ENCODE measurements around the gene GRIK3. TPM values are rescaled to one million over a fixed set of nuclear protein-coding genes. Genes with fewer than 3 reads are reported as not detected.

The GRIK3 gene
- total RNA-seq, 2 donors from 2014 or later, result not detected

- no peak overlapping the region for H3K4me3 Mint-ChIP-seq
- no peaks in the 10 kb centered on the region for H3K9me3 Mint-ChIP-seq
- no peak for DNase-seq (ENCODE audit: low spot score)
- no peak overlapping the region for H3K27ac Mint-ChIP-seq
- no peak for ATAC-seq
- peaks cover 9 to 13% of the 10 kb centered on the region in 2 donors for H3K27me3 Mint-ChIP-seq
- H3K4me1 Mint-ChIP-seq (ENCODE audit: low read depth in 2 of 2), result no peaks in the 10 kb centered on the region
- no peaks in the 10 kb centered on the region for H3K36me3 Mint-ChIP-seq
These were observed 42.8 kb downstream of the GRIK3 start for GRCh38 chr1:36991551-36991950.

- no peak overlapping the region for H3K27ac Mint-ChIP-seq
- H3K4me3 Mint-ChIP-seq, result no peak overlapping the region
- H3K9me3 Mint-ChIP-seq, result no peaks in the 10 kb centered on the region
- ATAC-seq (no peak), DNase-seq (ENCODE audit: low spot score) (no peak)
- no peaks in the 10 kb centered on the region for H3K4me1 Mint-ChIP-seq (ENCODE audit: low read depth in 2 of 2)
- no peaks in the 10 kb centered on the region for H3K36me3 Mint-ChIP-seq
- H3K27me3 Mint-ChIP-seq, result peaks cover 9 to 16% of the 10 kb centered on the region in 2 donors
These were observed 43.4 kb downstream of the GRIK3 start for GRCh38 chr1:36990928-36991327.

DNA sequence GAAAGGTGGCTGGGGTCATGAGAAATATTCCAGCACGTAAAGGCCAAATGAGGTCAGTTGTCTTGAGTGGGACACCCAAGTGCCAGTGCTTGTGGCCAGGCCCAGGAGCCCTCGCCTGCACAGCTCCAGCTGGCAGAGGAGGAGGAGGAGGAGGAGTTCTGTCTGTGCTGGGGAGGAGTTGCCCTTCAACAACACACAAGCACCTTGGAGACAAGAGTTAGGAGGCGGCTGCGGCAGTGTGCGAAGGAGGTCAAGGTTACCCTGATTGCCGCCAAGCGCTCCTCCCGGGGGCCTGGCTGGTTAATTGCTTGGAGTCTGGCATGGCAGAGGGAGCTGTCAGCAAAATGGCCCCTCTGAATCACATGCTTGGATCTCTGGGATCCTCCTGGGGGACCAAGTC, 45.1 kb downstream of the GRIK3 start:
- Mint-ChIP-seq H3K9me3 (no peaks in the 10 kb centered on the region), H3K27me3 (peaks cover 11 to 16% of the 10 kb centered on the region in 2 donors), H3K4me3 (no peak overlapping the region), H3K27ac (no peak overlapping the region), H3K4me1 (ENCODE audit: low read depth in 2 of 2) (no peaks in the 10 kb centered on the region), H3K36me3 (no peaks in the 10 kb centered on the region)
- ATAC-seq (no peak), DNase-seq (ENCODE audit: low spot score) (no peak)

GRCh38 chr1:36988741-36989193, 45.5 kb downstream of the GRIK3 start:
- Mint-ChIP-seq H3K36me3 (no peaks in the 10 kb centered on the region), H3K9me3 (no peaks in the 10 kb centered on the region), H3K27me3 (peaks cover 16% of the 10 kb centered on the region in 2 donors), H3K4me1 (ENCODE audit: low read depth in 2 of 2) (no peaks in the 10 kb centered on the region), H3K27ac (no peak overlapping the region), H3K4me3 (no peak overlapping the region)
- DNase-seq (ENCODE audit: low spot score) (no peak), ATAC-seq (no peak)

- DNase-seq (ENCODE audit: low spot score) (no peak), ATAC-seq (no peak)
- H3K9me3 Mint-ChIP-seq, result no peaks in the 10 kb centered on the region
- no peak overlapping the region for H3K27ac Mint-ChIP-seq
- H3K27me3 Mint-ChIP-seq, result peaks cover 17% of the 10 kb centered on the region in 2 donors
- no peaks in the 10 kb centered on the region for H3K36me3 Mint-ChIP-seq
- no peaks in the 10 kb centered on the region for H3K4me1 Mint-ChIP-seq (ENCODE audit: low read depth in 2 of 2)
- no peak overlapping the region for H3K4me3 Mint-ChIP-seq
These were observed 46.0 kb downstream of the GRIK3 start for GRCh38 chr1:36988321-36988720.

- no peak overlapping the region for H3K4me3 Mint-ChIP-seq
- peaks cover 11 to 19% of the 10 kb centered on the region in 2 donors for H3K27me3 Mint-ChIP-seq
- ATAC-seq (no peak), DNase-seq (ENCODE audit: low spot score) (no peak)
- H3K4me1 Mint-ChIP-seq (ENCODE audit: low read depth in 2 of 2), result no peaks in the 10 kb centered on the region
- no peak overlapping the region for H3K27ac Mint-ChIP-seq
- H3K9me3 Mint-ChIP-seq, result no peaks in the 10 kb centered on the region
- H3K36me3 Mint-ChIP-seq, result no peaks in the 10 kb centered on the region
These were observed 47.0 kb downstream of the GRIK3 start for GRCh38 chr1:36987276-36987675.

- no peaks in the 10 kb centered on the region for H3K4me1 Mint-ChIP-seq (ENCODE audit: low read depth in 2 of 2)
- no peak overlapping the region for H3K27ac Mint-ChIP-seq
- DNase-seq (ENCODE audit: low spot score), result no peak
- H3K27me3 Mint-ChIP-seq, result peaks cover 8 to 16% of the 10 kb centered on the region in 2 donors
- ATAC-seq, result no peak
- H3K4me3 Mint-ChIP-seq, result no peak overlapping the region
- no peaks in the 10 kb centered on the region for H3K36me3 Mint-ChIP-seq
- H3K9me3 Mint-ChIP-seq, result no peaks in the 10 kb centered on the region
These were observed 47.9 kb downstream of the GRIK3 start for GRCh38 chr1:36986241-36986985.

DNA sequence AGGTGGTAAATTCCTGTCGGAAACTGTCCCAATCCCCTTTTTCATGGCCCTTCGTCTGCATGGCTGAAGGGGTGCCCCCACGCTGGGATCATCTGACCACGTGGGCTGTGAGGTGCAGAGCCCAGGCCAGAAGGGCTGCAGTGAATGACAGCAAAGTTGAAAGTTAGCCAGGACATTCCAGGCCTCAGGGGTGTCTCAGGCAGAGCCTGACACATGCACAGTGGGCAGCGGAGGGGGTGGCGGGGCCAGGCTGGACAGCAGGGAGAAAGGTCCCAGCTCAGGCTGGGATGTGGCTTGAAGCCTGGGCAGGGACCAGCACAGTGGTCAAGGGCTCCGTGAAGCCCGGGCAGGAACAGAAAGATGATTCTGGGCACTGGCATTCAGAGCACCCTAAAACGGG, 49.6 kb downstream of the GRIK3 start:
- H3K36me3 Mint-ChIP-seq, result no peaks in the 10 kb centered on the region
- H3K4me1 Mint-ChIP-seq (ENCODE audit: low read depth in 2 of 2), result no peaks in the 10 kb centered on the region
- no peak overlapping the region for H3K4me3 Mint-ChIP-seq
- peaks cover 8 to 18% of the 10 kb centered on the region in 2 donors for H3K27me3 Mint-ChIP-seq
- H3K27ac Mint-ChIP-seq, result no peak overlapping the region
- ATAC-seq (no peak), DNase-seq (ENCODE audit: low spot score) (no peak)
- no peaks in the 10 kb centered on the region for H3K9me3 Mint-ChIP-seq

- no peaks in the 10 kb centered on the region for H3K9me3 Mint-ChIP-seq
- H3K27ac Mint-ChIP-seq, result no peak overlapping the region
- DNase-seq (ENCODE audit: low spot score), result no peak
- H3K4me1 Mint-ChIP-seq (ENCODE audit: low read depth in 2 of 2), result no peaks in the 10 kb centered on the region
- no peaks in the 10 kb centered on the region for H3K36me3 Mint-ChIP-seq
- ATAC-seq, result no peak
- H3K27me3 Mint-ChIP-seq, result peaks cover 8 to 16% of the 10 kb centered on the region in 2 donors
- H3K4me3 Mint-ChIP-seq, result no peak overlapping the region
These were observed 50.3 kb downstream of the GRIK3 start for GRCh38 chr1:36984026-36984425.

GRCh38 chr1:36982709-36983108, 51.6 kb downstream of the GRIK3 start:
- no peak for DNase-seq (ENCODE audit: low spot score)
- no peak overlapping the region for H3K27ac Mint-ChIP-seq
- peaks cover 16 to 22% of the 10 kb centered on the region in 2 donors for H3K27me3 Mint-ChIP-seq
- H3K9me3 Mint-ChIP-seq, result no peaks in the 10 kb centered on the region
- no peak overlapping the region for H3K4me3 Mint-ChIP-seq
- no peak for ATAC-seq
- H3K36me3 Mint-ChIP-seq, result no peaks in the 10 kb centered on the region
- H3K4me1 Mint-ChIP-seq (ENCODE audit: low read depth in 2 of 2), result no peaks in the 10 kb centered on the region

DNA sequence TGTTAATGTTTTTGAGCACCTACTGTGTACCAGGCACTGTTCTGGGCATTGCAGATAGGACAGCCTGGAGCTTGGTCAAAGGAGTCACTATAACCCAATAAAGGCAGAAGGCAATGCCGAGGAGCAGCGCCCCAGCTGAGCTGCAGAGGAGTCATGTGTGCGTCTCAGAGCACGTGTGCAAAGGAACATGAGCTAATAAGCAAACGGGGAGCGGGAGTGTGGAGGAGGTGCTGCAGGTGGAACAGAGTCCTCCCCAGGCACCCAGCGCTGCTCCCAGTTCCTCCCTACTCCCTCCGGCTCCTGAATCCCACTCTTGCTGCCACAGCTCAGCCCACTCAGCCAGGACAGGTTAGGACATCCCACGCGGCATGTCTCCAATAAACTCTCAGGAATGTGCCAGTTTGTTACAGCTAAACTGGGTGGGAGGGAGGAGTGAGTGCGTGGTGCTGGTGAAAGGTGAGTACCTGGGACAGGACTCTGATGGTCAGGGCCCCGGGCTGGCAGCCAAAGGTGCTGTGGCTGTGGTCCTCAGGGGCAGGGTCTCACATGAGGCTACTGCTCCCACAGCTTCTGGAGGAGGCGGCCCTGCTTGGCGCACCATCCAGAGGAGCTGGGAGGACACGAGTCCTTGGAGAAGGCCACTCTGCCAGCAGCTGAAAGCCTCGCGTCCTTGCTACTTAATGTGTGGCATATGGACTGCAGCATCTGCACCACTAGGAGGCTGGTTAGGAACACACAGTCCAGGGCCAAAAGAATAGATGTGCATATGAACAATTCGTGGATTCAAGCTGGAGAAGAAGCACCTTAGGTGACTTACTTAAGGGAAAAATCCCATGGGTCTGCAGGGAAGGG, 52.3 kb downstream of the GRIK3 start:
- DNase-seq (ENCODE audit: low spot score), result no peak
- no peak overlapping the region for H3K27ac Mint-ChIP-seq
- peaks cover 22% of the 10 kb centered on the region in 2 donors for H3K27me3 Mint-ChIP-seq
- no peak for ATAC-seq
- H3K36me3 Mint-ChIP-seq, result no peaks in the 10 kb centered on the region
- no peak overlapping the region for H3K4me3 Mint-ChIP-seq
- no peaks in the 10 kb centered on the region for H3K4me1 Mint-ChIP-seq (ENCODE audit: low read depth in 2 of 2)
- H3K9me3 Mint-ChIP-seq, result no peaks in the 10 kb centered on the region

DNA sequence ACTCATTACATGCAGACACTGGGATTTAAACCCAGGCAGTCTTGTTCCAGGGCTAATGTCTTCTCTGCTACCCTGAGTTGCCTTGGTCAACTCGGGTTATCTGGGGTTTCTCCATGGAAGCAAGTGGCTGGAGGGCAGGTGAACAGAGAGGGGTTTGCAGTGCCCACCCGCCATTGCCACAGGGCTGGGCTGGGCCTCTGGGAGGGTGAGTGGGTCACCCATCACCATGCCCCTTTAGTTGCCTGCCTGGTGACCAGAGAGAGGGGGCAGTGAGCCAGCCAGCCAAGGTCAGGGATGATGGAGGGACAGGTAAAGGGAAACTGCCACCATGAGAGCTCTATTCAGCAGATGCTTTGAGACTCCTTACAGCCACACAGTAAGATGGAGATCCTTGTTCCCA, 53.2 kb downstream of the GRIK3 start:
- no peak overlapping the region for H3K27ac Mint-ChIP-seq
- H3K4me1 Mint-ChIP-seq (ENCODE audit: low read depth in 2 of 2), result no peaks in the 10 kb centered on the region
- H3K4me3 Mint-ChIP-seq, result no peak overlapping the region
- no peak for DNase-seq (ENCODE audit: low spot score)
- no peak for ATAC-seq
- H3K36me3 Mint-ChIP-seq, result no peaks in the 10 kb centered on the region
- peaks cover 23 to 31% of the 10 kb centered on the region in 2 donors for H3K27me3 Mint-ChIP-seq
- H3K9me3 Mint-ChIP-seq, result no peaks in the 10 kb centered on the region

DNA sequence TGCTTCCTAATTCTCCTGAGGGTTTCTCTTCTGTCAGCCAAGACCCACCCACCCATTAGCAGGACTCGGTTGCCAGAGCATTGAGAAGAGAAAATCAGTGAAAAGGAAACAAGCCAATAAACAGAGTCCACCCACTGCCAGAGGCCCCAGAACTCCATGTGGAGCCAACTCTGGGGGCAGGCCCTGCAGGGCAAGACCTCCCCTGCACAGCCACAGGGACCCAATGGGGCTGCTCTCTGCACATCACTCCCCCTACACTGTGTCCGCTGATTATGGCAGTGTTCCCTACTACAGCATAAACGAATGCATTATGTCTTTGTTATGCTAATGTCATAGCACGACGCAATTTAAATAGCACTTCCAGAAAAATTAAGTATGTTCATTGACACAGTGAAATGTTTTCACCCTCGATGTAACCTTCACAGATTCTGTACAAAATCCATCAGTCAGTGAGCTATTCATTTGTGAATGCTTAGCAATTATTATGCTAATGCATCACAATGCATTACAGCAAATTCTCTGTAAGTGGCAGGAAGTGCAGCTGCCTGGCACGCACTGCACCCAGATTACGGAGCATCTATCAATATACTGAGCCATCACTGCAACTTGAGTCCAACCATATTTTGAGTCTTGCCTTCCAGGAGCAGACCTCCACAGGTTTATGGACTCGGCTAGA, 56.4 kb downstream of the GRIK3 start:
- ATAC-seq (no peak), DNase-seq (ENCODE audit: low spot score) (no peak)
- peaks cover 17 to 30% of the 10 kb centered on the region in 2 donors for H3K27me3 Mint-ChIP-seq
- H3K4me1 Mint-ChIP-seq (ENCODE audit: low read depth in 2 of 2), result no peaks in the 10 kb centered on the region
- no peaks in the 10 kb centered on the region for H3K36me3 Mint-ChIP-seq
- no peaks in the 10 kb centered on the region for H3K9me3 Mint-ChIP-seq
- no peak overlapping the region for H3K27ac Mint-ChIP-seq
- H3K4me3 Mint-ChIP-seq, result no peak overlapping the region

DNA sequence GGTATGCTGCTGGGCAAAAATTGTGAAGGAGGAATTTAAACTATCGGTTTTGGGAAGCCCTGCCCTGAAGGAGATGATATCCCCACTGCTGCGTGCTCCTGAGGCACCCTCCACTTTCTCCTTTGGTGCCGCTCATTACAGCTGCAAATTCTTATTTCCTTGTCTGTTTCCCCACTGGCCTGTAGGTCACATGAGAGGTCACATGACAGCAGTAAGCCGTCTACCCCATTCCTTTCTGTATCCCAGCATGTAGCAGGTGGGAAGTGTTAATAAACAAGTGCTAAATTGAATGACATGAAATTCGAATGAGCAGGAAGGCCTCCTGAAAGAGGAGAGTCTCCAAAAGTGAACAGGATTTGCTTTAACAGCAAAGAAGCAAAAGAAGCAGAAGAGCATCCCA, 58.7 kb downstream of the GRIK3 start:
- peaks cover 21 to 30% of the 10 kb centered on the region in 2 donors for H3K27me3 Mint-ChIP-seq

More for the DNA sequence above, 58.7 kb downstream of the GRIK3 start:
- Mint-ChIP-seq H3K4me1 (ENCODE audit: low read depth in 2 of 2) (no peaks in the 10 kb centered on the region), H3K9me3 (no peaks in the 10 kb centered on the region), H3K27ac (no peak overlapping the region), H3K36me3 (no peaks in the 10 kb centered on the region), H3K4me3 (no peak overlapping the region)
- ATAC-seq (no peak), DNase-seq (ENCODE audit: low spot score) (no peak)
